GM19023 (cell line): ENCODE measurements around the gene PPP2R5C.
"Not testable (repeated sequence)": the region's sequence is repeated elsewhere in the genome, so short reads cannot be mapped to it uniquely, and the experiment has no call there.

Experiments
- ATAC-seq: cut with Tn5 transposase; IDR thresholded peaks from one replicate; pipeline ENCODE4 v1.9.1; 2021; ENCODE audit warnings: mild to moderate bottlenecking, moderate library complexity; ENCODE audit not compliant: unreplicated experiment

The PPP2R5C gene

DNA sequence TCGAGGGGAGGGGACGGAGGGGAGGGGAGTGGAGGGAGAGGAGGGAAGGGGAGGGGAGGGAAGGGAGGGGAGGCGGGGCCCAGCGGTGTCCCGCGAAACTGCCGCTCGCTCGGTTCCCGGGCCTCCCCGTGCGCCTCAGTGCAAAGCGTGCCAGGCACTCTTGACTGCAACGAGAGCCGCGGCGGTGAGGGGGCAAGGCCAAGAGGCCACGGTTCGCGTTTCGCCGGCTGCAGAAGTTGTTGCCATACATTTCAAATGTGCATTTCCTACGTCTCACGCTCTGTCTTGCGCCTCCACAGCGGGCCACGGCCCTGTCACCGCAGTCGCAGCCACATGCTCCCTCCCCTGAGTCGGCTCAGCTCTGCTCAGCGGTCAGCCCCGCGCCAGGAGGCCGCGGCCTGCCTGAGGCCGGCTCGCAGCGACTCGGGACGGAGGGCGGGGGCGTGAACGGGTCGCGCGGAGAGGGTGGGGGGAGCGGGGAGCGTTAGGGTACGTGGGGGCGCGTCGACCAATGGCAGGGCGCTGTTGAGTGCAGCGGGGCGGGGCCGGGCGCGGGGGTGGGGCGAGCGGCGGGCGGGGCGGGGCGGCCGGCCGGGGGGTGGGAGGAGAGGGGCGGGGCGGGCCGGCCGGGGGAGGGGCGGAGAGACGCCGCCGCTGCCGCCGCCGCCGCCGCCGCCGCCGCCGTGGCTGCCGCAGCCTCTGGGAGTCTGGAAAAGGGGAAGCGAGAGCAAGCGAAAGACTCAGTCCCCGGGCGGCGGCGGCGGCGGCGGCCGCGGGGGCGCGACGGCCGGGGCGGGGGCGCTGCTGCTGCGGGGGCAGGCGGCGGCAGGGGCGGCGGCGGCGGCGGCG lies at the start of gene PPP2R5C:
TSS of gene PPP2R5C (plus strand) at position 678 of the 849 bp plus-strand sequence. CDS start 185 bp downstream, outside the sequence.
- ATAC-seq = peak; percentile 65

DNA sequence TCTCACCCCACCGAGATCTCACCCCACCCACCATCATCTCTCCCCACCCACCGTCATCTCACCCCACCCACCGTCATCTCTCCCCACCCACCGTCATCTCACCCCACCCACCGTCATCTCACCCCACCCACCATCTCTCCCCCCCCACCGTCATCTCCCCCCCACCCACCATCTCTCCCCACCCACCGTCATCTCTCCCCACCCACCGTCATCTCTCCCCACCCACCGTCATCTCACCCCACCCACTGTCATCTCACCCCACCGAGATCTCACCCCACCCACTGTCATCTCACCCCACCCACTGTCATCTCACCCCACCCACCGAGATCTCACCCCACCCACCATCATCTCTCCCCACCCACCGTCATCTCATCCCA lies 49.7 kb upstream of the PPP2R5C start:
- not testable (repeated sequence) for ATAC-seq

DNA sequence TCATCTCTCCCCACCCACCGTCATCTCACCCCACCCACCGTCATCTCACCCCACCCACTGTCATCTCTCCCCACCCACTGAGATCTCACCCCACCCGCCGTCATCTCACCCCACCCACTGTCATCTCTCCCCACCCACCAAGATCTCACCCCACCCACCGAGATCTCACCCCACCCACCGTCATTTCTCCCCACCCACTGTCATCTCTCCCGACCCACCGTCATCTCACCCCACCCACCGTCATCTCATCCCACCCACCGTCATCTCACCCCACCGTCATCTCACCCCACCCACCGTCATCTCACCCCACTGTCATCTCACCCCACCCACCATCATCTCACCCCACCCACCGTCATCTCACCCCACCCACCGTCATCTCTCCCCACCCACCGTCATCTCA lies 49.2 kb upstream of the PPP2R5C start:
- ATAC-seq = not testable (repeated sequence)

DNA sequence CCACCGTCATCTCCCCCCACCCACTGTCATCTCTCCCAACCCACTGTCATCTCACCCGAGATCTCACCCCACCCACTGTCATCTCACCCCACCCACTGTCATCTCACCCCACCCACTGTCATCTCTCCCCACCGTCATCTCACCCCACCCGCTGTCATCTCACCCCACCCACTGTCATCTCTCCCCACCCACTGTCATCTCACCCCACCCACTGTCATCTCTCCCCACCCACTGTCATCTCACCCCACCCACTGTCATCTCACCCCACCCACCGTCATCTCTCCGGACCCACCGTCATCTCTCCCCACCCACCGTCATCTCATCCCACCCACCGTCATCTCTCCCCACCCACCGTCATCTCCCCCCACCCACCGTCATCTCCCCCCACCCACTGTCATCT lies 48.4 kb upstream of the PPP2R5C start:
- ATAC-seq = not testable (repeated sequence)

DNA sequence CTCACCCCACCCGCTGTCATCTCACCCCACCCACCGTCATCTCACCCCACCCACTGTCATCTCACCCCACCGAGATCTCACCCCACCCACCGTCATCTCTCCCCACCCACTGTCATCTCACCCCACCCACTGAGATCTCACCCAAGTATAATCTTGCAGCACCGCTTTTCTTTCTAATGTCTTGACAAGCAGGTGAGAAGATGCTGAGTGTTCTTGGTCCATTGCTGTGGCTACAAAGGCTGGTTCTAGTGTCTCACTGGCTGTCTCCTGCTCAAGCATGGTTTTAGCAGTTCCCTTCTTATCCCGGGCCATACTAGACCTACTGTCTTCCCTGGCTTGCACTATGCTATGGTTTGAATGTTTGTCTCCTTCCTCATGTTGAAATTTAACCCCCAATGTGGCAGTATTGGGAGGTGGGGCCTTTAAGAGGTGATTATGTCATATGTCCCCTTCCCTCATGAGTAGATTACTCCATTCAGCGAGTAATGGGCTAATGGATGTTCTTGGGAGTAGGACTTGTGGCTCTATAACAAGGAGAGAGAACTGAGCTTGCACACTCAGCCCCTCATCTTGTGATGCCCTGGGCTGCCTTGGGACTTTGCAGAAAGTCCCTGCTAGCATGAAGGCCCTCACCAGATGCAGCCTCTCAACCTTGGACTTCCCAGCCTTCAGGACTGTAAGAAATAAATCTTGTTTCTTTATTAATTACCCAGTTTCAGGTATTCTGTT lies 47.7 kb upstream of the PPP2R5C start:
- no peak for ATAC-seq

DNA sequence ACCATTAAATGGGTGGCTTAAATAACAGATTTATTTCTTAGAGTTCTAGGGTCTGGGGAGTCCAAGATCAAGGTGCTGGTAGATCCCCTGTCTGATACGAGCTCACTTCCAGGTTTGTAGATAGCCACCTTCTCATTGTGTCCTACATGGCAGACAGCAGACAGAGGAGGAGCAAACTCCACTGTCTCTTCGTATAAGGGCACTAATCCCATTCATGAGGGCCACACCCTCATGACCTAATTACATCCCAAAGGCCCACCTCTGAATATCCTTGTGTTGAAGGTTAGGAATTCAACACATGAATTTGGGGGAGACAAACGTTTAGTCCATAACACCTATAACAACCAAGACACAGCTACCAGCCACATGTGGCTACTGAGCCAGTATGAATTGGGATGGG lies 47.1 kb upstream of the PPP2R5C start:
- ATAC-seq = no peak

DNA sequence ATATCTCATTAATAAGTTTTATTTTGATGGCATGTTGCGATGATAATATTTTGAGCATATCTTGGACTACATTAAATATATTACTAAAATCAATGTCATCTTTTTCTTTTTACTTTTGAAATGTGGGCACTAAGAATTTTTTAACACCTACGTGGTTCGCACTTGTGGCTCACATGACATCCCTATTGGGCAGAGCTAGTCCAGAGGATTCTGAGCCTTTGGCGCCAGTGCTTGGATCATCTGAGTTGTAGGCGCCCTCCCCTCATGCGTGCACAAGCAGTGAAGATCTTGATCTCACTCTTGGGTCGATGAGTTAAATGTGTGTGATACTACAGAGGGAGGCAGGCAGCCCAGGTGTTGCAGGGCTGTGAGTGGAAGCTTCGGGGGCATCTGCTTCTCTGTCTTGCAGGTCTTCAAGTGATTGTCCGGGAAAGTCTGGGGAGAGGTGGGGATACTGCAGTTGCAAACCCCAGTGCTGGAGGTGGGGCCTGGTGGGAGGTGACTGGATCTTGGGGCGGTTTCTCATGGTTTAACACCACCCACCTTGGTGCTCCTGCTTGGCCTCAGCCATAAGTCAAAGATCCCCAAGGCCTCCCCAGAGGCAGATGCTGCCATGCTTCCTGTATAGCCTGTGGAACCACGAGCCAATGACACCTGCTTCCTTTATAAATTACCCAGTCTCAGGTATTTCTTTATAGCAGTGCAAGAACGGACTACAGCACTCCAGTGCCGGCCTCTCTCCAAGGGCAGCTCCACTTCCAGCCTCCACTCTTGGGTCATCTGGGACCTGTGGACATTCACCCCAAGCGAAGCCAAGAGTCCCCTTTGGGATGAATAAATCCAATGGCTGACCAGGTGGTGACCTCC lies 46.1 kb upstream of the PPP2R5C start:
- ATAC-seq = no peak

DNA sequence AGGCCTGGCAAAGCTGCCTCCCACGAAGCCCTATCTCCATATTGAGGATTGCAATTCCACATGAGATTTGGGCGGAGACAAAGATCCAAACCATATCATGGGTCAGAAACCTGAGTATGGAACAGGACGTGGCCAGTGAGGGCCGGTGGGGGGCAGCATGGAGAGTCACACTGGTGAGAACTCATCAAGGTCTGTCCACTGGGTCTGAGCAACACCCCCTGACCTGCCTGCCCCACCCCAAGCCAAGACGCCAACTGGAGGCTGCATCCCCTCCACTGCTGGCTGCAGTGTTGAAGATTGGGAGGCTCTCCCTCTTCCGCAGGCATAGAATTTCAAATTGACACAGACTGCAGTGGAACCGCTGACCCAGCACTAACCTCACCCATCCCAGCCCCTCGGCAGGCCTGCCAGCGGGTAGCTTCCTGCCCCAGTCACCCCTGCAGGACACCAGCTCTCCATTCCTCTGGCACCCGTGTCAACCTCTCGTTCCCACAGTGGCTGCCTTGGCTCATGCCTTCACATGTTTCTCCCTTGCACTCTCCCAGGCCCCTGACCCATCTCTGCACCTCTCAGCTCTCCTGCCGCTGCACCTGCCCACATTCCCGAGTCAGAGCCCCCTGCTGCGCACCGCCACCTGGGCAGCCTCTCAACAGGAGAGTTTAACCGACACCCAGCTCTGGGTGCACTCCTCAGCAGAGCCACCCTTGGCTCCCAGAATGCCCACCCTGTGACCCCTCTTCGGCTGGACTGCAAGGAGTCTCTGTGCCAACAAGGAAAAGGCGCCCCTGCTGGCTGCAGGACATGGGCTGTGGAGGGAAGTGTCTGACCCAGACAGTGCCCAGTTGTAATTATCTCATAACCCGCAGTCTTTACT lies 45.2 kb upstream of the PPP2R5C start:
- ATAC-seq = no peak

DNA sequence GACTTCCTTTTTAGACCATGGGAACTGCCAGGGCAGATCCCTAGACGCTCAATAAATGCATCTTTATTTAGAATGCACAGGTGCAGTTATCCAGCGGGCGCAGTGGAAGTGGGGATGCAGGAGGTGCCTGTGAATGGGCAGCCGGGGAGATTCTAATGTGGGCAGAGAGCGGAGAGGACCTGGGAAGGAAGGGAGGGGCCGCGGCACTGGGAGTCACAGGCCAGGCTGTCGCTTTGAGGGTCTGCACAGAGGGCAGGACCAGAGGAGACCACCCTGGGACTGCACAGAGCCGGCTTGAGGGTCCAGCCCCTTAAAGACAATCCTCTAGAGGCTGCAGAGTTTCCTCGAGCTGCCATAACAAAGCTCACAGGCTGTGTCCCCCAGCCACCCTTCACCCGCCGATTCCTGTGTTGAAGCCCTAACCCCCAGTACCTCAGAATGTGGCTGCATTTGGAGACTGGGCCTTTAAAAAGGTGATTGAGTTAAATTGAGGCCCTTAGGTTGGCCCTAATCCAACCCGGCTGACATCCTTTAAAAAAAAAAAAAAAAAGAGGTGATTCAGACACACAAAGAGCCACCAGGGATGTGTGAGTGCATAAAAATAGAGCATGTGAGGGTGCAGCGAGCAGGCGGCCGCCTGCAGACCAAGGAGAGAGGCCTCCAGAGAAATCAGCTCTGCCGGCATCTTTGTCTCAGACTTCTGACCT lies 44.4 kb upstream of the PPP2R5C start:
- ATAC-seq = no peak

DNA sequence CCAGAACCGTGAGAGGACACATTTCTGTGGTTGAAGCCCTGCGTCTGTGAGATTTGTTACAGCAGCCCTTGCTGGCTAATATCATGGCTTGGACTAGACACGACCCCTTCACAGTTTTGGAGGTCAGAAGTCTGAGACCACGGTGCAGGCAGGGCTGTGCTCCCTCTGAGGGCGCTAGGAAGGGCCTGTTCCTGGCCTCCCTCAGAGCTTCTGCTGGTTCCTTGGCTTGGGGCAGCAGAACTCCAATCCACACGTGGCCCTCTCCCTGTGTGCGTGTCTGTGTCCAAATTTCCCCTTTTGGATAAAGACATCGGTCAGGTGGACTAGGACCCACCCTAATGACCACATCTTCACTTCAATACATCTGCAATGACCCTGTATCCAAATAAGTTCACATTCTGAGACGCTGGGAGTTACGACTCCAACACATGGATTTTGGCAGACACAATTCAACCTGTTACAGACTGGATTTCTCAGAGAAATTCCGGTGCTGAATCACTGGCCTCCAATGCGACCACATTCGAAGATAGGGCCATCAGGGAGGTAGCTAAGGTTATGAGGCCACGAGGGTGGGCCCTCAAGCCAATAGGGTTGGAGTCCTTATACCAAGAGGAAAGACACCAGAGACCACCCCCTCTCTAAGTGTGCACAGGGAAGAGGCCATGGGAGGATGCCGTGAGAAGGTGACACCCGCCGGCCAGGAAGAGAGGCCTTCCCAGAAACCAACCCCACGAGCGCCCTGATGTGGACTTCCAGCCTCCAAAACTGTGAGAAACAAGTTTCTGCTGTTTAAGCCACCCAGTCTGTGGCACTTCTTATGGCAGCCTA lies 43.6 kb upstream of the PPP2R5C start:
- ATAC-seq = no peak

DNA sequence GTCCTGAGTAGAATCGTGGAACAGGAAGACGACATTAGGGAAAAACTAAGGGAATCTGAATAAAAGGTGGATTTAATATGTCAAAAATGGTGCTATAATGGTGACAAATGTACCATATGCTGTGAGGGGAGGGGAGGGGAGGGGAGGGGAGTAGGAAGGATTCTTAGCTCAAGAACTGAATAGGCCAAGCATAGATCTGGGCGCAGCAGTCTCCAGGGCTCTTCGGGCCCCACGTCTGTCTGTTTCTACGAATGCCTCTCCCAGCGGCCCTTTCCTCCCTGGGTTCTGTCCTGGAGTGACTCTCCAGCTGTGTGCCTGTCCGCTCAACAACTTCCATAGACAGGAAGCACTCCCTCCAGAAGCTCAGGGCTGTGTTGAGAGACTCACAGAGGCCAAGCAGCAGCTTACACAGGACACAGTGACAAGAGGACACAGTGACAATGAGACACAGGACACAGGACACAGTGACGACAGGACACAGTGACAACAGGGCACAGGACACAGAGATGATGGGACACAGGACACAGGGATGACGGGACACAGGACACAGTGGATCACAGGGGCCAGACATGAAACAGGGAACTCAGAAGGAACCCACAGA lies 42.4 kb upstream of the PPP2R5C start:
- ATAC-seq = no peak

DNA sequence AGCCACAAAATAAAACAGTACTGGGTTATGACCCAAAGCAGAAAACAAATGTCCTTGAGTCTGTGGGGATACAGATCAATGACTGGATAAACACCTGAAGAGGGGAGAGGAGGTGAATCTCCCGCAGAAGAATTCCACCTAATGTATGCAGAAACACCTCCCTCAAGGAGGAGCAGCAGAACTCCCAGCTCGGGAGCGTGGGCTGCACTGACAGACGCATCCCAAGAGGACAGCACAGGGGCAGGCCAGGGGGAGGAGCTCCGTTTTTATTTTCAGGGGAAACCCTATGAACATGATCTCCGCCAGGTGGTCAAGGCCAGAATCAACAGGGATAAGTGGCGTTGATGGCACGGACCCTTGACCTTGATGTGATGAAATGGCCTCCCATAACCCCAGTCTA lies 41.8 kb upstream of the PPP2R5C start:
- ATAC-seq = no peak

DNA sequence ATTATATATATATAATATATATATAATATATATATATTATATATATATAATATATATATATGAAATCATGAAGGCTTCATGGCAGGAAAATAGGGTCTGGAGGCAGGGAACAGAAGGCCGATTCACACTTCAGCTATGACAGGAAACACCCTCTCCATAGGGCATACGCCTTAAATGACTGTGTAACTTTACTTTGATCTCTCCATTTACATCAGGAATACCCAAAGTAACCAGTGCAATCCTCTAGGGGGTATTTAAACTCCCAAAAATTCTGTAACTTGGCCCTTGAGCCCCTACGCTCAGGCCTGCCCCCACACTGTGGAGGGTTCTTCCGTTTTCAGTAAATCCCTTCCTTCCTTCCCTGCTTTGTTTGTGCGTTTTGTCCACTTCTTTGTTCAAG lies 40.4 kb upstream of the PPP2R5C start:
- no peak for ATAC-seq

DNA sequence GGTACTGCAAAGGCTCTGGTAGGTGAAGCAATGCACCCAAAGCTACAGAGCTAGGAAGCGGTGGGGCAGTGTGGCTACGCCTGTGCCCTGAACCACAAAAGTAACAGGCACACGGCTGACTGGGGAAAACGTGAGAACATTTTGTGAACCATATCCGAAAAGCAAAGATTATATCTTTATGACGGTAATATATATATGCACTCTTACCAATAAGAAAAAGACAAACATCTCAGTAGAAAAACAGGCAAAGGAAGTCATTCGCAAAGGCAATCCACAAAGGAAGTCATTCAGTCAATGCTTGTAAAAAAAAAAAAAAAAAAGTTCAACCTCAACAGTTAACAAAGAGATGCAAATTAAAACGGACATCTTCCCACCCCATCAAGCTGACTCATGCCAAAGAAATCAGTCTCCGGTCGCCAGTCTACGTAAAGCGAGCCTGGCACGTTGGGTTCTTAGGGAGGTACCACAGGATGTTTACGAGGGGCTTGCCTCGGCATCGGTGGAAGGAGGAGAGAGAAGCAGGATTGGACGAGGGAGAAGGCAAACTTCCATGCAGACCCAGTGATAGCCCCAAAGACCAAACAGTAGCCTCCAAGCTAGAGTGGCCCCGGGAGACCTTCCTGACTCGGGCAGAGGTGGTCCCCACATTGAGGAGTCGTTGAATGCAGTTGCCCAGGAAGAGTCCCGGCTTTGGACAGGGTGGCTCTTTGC lies 39.4 kb upstream of the PPP2R5C start:
- ATAC-seq = no peak

DNA sequence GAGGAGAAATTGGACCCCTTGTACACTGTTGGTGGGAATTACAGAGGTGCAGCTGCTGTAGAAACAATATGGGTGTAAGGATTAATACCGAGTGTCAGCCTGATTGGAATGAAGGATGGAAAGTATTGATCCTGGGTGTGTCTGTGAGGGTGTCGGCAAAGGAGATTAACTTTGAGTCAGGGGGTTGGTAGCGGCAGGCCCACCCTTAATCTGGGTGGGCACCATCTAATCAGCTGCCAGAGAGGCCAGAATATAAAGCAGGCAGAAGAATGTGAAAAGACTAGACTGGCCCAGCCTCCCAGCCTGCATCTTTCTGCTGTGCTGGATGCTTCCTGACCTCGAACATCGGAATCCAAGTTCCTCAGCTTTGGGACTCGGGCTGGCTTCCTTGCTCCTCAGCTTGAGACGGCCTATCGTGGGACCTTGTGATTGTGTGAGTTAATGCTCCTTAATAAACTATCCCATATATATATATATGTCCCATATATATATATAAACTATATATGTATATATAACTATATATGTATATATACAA lies 38.4 kb upstream of the PPP2R5C start:
- ATAC-seq = no peak

DNA sequence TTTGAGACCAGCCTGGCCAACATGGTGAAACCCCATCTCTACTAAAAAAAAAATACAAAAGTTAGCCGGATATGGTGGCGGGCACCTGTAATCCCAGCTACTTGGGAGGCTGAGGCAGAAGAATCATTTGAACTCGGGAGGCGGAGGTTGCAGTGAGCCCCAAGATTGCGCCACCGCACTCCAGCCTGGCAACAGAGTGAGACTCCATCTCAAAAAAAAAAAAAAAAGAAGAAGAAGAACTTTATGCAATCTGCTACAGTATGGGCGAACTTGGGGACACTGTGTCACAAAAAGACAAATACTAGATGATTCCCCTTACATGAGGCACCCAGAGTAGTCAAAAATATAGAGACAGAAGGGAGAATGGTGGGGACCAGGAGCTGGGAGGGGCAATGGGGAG lies 35.9 kb upstream of the PPP2R5C start:
- not testable (repeated sequence) for ATAC-seq

DNA sequence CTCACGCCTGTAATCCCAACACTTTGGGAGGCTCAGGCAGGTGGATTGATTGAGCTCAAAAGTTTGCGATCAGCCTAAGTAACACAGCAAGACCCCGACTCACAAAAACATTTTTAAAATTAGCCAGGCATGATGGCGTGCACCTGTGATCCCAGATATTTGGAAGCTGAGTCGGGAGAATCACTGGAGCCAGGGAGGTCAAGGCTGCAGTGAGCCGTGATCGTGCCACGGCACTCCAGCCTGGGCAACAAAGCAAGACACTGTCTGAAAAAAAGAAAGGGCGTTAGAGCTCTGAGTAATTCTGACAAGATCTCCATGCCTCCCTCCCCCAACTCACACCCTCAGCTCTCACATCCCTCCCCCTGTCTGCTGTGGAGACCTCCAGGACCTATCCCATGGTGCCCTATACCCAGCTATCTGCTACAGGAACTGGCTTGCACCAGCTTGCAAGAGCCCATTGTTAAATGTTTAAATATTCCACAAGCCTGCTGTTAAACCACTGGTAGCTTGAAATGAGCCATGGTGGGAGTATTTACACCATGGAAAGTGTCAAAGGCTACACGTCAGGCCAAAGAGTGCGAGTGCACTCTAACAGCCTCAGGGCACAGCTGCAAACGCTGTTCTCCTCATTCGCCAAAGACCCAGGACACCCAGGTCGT lies 35.1 kb upstream of the PPP2R5C start:
- no peak for ATAC-seq
